HG03064 (cell line): Measurements from ENCODE around the gene FGF10.

Experiments used
- ATAC-seq: cut with Tn5 transposase; IDR thresholded peaks from one replicate; pipeline ENCODE4 v1.9.1; 2021; ENCODE audit warnings: low read depth; ENCODE audit not compliant: unreplicated experiment

Gene FGF10

GRCh38 chr5:44265713-44266112, 123.5 kb downstream of the FGF10 start:
- ATAC-seq, result no peak

- no peak for ATAC-seq
Observed at GRCh38 chr5:44260793-44261192, 128.4 kb downstream of the FGF10 start.

GRCh38 chr5:44257653-44258365, 131.4 kb downstream of the FGF10 start:
- no peak for ATAC-seq

GRCh38 chr5:44257221-44257620, 132.0 kb downstream of the FGF10 start:
- no peak for ATAC-seq
